Activated CD4-positive, alpha-beta T cell treated with anti-CD3 and anti-CD28 coated beads, Interleukin-2, Interleukin-6, amounts not matched to agents 100 ng/mL and 50 ng/mL, durations not matched to agents 16 hours and 8 hours (primary cell): ENCODE data around the gene LRRC7.
"Not testable (repeated sequence)": the region's sequence is repeated elsewhere in the genome, so short reads cannot be mapped to it uniquely, and the experiment has no call there.

Source experiments
- DNase-seq: peaks from one replicate; pipeline ENCODE4 v3.0.0-alpha.2; 2020

Gene LRRC7

DNA sequence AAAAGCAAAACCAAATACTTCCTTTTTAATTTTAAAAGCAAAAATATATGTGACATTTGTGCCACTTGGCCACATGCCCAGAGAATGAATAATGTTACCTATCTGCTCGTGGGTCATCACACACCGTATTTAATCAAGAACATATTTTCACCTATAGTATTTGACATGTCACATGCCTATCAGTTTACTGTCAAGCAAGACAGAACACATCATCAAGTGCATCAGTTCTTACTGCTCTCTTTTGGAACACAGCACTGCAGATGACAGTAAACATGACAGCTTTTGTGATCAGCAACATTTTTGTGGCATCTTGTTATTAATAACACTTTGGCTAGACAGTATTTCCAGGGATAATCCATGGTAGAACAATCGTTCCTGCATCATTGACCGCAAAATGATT lies 134.4 kb downstream of the LRRC7 start:
- DNase-seq: no peak

DNA sequence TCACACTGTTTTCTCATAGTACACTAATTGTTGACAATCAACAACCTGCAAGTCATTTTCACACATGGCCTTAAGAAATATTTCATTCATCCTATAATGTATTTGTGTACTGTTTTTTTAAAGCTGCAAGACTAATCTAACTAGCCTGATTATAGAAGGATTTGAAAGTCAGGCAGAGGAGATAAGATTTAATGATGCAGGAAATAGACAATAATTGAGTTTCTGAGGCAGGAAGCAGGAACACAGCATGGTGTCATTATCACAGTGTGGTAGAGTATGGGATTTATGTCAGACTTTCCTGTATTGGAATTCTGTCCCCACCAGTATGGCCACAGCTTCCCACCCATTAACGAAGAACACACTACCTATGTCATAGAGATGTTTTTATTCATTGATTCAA lies 138.8 kb downstream of the LRRC7 start:
- no peak for DNase-seq

DNA sequence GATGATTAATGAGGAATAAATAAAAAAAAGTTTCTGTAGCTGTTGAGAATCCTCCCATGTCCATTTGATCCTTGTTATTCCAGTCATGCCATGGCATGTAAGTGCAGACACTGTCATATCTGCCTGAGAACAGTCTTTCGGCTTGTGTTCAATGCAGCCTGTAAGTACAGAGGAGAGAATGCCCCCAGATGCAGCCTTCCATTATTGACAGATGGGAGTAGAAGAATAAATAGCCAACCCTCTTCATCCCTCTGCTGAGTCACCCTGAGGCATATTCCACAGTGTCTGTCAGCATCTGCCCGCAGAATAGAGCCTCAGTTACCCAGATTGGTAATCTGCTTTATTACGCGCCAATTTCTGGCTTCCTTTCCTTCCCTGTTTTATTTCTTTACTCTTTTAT lies 139.4 kb downstream of the LRRC7 start:
- no peak for DNase-seq

DNA sequence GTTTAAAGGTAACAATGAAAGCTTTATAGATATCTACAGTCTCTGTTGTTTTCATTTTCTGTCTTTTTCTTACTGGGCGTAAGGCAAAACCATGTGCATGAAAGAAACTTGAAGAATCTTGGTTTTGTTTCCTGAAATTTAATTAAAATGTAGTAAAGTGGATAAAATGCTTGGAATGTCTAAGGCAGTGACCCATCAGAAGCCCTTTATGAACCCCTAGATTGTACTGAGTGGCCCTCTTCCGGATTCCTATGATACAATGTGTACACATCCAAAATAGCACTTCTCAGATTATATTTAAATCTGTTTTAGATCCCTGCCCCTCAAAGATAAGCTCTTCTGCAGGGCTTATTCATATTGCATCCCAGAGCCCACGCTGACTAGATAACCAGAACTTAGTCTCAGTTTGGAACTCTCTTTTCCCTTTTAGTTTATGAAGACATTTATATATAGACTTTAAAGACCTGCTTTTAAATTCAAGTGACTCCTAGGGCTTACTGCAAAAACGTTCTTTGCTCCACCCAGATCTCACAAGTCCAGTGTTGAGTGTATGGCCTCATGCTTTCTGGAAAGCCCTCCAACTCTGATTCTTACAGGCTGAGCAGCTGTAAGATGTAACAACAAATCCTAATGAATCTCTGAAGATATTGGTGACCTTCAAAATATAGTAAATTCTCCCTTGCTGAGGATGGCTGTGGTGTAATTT lies 142.9 kb downstream of the LRRC7 start:
- DNase-seq: no peak

DNA sequence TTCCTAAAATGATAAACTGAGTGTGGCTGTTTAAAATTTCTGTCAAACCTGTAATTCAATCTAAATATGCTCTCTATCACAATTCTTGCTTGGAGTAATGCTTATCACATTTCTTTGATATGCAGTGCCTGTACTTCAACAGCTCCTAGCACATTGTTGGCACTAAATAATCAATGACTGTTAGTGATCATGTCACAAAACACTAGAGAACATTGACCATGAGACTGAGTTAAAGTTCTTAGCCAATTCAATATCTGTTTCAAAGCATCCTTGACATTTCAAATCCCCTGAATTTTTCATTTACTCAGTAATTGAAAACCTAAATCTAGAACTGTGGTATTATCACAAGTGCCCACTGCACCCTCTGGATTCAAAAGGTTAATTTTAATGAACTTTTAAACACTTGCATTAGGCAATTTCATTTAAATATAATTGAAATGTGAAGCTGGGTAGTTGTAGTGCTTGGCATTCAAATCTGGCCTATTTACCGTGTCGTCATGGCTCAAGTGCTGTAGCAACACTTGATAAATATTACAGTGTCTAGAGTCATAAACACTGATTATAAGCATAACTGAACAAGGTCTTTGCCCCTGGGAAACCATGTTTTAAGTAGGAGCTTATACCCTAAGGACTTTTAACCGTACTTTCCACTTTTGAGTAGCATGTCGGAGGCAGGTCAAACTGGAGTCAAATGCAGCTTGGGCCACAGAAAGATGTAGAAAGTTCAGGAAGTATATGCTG lies 143.6 kb downstream of the LRRC7 start:
- DNase-seq: no peak

DNA sequence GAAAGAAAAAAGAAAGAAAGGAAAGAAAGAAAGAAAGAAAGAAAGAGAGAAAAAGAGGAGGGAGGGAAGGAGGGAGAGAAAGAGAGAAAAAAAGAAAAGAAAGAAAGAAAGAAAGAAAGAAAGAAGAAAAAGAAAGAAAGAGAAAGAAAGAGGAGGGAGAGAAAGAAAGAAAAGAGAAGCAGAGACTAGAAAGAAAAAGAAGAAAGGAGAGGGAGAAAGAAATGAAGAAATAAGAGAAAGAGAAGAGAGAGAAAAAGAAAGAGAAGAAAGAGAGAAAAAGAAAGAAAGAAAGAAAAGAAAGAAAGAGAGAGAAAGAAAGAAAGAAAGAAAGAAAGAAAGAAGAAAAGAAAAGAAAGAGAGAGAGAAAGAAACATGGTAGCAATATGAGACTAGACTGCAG lies 150.1 kb downstream of the LRRC7 start:
- not testable (repeated sequence) for DNase-seq

DNA sequence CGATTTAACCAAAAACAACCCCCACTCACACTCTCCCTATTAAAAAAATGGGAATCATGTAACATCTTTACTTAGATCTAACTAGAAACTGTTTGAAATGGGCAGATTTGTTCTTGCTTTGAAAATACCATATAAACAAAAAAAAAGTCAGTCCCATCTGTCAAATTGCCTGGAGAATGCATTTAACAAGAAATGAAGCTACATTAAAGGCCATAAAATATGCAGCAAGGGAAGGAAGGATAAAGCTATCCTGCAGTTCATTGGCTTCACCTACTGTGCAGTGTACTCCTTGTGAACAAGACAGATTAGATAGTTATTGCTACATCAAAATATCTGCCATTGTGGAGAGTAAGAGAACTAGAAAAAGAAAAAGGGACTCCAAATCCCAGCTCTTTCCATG lies 160.5 kb downstream of the LRRC7 start:
- no peak for DNase-seq

DNA sequence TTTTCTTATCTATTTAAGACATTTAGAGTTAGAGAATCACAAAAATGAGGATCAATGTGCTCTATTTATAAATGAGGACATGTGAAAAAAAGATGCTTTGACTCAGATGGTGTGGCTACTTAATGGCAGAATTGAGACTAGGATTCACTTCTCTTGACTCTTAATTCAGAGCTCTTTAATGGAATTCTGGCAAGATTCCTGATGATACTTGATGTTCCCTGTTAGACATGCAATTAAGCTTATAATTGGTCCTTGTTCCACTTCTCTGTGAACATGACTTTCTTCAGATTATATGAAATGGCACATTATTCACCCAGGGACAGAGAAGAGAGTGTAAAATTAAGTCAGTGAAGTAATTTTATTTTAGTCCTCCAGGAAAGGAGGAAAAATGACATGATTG lies 165.3 kb downstream of the LRRC7 start:
- no peak for DNase-seq

DNA sequence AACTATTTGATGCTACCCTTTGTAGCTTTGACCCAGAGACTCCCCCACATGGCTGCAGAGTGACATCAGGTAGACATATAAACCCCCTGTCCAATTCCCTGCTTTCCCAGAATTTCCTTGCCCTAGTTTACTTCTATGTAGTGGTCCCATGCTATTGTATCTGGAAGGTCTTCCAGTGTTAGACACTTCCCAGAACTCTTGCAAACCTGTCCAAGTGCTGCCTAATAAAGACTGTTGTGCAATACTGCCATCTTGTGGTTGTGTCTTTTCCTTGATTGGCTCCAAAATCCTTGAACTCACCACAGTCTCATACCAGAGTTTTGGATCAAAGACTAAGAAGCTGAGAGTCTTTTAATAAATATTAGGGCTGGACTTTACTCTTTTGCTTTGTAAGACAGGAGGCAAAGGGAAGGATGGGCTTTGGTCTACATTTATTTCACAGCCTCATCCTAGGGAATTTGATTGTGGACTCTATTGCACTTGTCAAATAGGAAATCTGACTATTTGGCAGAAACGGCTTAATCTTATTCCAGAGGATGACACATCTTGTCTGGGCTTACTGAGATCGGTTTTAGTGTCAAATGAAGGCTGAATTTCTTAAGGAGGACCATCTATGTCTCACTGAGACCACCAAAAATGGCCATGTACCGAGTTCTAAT lies 169.9 kb downstream of the LRRC7 start:
- peak; percentile 51 for DNase-seq

DNA sequence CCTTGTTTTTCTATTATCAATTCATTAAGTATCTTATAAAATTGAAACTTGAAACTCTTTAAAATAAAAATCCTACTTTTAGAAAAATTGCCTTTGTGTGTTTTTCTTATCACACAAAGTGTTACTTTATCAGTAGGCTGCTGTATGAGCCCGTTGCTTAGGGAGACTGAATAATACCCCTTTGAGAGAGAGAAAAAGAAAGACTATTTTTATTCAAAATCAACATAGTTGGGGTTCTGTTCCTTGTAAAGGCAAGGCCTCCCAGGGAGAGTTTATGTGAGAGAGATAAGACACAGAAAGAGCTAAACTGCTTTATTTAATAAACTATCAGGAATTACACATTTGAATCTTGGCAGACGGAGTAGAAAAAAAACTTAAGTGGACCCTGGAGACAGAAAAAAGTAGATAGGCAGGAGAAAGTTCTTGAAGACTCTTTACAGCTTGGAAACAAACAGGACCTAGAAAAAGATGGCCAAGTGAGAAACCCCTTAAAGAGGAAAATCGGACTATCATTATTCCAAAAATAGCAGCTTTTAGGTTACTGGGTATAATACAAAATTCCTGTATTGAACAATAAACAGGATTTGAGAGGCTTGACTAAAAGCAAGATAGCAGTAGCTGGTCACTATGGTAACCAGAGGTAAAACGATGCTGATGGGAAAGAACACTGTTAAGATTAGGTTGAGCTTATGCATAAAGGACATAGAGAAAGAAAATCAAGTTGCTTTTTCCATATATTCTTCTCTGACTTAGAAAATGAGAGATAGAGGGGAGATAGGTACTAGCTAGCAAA lies 170.9 kb downstream of the LRRC7 start:
- DNase-seq: no peak

DNA sequence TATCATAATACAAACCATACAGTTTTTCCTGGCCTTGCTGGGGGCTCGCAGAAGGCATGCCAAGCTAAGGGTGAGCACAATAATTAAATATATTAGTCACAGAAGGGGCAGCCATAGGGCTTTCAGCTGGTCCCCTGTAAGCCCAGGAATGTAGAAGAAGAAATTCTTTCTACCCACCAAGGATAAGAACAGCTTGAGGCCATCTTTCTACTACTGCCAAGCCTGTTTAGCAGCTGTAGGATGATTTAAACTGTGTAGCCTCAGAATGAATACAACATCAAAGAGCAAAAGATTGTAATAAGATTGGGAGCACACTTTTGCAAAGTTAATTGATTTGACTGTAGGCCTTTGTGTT lies 171.5 kb downstream of the LRRC7 start:
- DNase-seq: no peak

DNA sequence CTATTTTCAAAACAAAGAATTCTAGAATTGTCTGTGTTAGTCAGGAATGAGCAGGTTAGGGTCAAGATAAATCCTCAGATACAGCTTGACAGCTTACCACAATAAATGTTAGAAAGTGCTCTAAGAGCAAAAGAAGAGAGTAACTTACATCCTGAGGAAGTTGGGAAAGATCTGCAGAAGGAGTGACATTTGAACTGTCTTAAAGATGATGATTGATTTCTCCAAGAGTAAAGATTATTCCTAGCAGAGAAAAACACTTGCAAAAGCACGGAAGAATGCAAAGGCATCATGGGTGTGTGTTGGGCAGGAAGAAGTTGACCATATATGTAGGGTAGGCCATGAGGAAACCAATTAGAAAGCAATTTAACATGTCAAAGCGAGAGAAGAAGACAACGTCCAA lies 175.4 kb downstream of the LRRC7 start:
- no peak for DNase-seq

DNA sequence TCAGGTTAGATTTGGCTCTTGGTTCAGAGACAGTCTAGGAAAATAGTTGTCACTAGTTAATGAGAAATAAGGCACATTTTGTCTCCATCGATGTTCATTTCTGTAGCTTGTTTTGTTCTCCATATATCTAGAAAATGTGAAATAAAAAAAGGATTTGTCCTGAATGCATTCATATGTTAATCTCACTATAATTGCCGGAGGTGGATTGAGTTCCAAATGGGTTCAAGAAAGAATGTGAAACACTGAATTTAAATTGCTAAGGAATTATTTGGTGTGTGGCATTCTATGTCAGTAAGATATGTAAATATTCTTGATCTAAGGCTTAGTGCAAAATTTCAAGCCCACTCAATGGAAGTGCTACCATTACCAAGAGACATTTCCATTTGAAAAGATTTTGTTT lies 176.7 kb downstream of the LRRC7 start:
- DNase-seq: no peak

DNA sequence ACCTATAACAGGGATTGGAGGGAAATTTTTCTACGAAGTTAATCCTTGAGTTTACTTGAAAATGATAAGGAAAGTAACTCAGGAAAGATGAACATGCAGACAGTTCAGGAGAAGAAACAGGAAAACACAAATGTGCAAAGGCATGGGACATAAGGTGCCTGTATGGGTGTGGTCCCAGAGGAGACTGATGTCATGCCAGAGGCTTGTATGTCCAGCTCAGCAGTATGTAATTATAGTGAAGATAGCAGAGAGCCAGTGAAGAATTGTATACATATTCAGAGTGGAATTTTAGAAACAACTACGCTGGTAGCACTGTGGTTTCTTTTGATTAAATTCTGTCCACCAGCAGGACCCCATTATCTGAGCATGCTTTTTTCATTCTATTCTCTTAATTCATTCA lies 179.5 kb downstream of the LRRC7 start:
- DNase-seq: no peak

DNA sequence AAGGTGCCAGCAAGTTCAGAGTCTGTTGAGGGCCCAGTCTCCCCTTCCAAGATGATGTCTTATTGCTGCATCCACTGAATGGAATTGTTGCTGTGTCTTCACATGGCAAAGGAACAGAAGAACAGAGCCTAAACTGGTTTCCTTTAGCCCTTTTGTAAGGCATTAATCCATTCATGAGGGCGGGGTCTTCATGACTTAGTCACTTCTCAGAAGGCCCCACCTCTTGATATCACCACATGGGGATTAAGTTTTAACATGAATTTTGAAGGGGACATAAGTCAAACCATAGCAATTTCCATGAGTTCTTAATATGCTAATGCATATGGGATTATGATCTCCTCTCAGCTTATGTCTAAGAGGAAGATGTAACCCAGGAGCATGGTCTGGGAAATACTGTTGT lies 182.9 kb downstream of the LRRC7 start:
- no peak for DNase-seq

DNA sequence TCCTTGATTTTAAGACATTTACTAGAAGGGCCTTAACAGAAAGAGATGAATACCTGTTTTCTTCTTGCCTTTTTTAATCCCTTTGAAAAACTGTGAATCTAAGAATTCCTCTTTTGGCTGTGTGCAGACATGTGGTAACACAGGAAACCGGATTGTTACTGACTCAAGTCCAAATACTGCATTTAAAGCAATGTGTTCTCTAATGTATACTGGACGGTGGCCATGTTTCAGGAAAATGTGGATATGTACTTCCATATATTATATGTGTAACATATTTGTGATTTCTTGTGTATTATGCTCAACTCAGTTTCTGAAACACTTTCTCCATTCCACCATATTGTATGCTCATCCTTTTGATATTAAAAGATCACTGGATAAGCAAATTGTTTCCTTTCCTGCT lies 185.1 kb downstream of the LRRC7 start:
- no peak for DNase-seq

DNA sequence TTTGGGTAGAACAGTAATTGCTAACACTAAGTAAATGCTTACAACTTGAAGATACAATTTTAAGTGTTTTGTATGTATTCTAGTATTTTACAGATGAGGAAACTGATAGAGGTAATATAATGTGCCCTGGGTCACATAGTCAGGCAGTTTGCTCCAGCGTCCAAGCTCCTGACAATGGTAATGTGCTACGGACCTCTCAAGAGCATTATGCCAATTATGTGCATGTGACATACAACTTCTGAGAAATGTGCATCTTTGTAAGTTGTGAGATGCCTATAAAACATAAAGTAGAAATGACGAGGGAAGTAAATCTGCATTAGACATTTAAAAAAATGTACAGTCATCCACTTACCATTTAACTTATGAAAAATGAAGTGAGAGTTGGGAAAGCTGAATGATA lies 186.8 kb downstream of the LRRC7 start:
- DNase-seq: no peak

DNA sequence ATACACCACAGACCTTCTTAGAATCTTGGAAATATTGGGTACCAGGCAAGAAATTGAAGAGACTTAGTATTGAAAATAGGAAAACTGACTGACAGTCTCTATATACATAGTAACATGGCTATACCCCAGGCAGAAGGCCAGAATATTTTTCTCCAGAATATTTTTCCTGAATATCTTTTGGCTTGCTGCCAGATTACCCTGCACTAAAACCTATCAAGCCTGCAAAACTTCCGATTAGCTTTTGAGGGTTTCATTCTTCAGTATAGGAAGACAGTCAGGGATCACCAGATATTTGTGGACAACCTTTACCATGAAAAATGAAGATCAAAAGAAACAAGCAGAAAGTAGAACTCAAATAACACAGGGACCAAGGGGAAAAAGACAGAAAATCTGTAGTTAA lies 187.9 kb downstream of the LRRC7 start:
- no peak for DNase-seq

DNA sequence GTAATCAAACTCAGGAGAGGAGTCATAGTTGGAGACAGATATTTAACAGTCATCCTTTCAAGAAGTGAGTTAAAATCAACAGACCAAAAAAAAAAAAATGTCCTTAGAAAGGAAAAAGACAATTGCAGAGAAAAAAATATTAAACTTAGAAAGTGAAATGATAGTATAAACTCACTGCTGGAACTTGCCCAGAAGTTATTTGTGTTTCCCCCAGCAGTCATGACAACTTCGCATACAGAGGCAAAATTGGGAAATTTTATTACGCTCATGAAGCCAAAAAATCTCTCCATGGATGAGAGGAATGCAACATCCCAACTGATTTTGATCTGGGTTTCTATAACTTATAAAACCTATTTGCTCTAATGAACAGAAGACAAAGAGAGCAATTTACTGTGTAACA lies 198.2 kb downstream of the LRRC7 start:
- no peak for DNase-seq

DNA sequence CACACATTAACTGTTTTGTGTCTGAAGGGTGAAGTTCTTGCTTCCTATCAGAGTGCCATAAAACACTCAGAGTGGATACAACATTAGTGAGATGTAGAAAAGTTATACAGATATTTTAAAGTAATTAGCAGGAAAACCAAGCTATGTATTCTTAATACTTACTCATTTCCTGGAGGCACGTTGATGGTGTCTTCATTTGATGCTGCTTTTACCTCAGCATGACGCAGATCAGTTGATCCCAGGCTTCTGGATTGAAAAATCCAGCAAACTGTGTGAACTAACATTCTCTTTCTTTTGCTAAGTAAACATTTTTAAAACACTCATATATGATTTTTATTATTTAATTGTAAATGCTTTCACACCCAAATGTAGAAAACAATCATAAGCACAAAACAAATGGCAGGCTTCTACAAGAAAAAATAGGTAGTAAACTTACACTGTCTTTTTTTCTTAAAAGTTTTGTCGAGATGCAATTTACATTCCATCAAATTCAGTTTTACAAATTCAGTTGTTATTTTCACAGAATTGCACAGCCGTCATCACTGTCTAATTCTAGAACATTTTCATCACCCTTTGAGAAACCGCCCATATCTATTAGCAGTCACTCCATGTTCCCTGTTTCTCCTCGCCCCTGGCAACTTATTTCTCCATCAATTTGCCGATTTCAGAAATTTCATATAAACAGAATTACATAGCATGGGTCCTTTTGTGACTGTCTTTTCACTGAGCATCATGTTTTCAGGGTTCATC lies 198.9 kb downstream of the LRRC7 start:
- no peak for DNase-seq

DNA sequence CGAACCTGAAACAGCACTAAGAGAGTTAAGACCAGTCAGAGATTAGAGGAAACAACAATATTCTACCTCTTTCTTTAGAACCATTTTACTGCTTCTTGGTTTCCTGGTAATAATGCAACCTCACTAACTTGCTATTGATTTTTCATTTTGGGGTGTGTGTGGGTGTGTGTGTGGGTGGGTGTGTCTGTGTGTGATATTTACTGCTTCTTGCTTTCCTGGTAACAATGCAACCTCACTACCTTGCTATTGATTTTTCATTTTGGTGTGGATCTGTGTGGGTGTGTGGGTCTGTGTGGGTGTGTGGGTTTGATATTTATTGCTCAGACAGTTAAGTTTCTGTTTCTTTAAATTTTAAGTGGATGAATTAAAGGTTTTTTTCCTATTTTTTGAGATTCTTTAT lies 208.8 kb downstream of the LRRC7 start:
- DNase-seq: no peak

DNA sequence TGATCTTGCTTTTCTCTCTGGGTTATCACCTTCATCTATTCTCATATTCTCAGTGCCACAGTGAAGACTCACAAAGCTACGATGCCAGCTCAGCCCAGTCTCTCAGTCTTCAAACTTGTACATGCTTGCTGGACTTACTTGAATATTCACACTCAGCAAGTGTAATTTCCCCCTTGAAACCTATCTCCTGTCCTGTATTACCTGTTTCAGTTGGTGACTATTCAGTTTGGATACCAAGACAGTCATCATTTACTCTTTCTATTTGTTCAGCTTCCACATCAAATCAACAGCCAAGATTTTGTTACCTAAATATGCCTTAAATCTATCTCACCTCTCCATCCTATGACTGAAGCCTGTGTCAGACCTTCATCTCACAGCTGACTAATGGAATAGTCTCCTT lies 209.7 kb downstream of the LRRC7 start:
- no peak for DNase-seq

DNA sequence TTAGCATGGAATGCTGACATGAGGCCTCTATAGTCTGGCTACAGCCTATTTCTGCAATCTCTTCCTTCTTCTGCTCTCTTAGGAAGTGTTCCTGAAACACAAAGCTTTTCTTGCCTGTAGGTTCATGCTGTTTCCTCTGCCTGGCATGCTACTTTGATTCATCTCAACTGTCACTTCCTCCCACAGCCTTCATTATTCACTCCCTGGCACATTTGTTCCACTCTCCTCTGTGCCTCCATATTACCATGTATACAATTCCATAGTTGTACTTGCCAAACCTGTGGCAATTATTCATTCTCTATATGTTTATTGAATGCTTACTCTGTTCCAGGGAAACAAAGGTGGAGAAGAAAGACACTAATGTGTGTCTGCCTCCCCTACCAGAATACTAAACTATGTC lies 210.2 kb downstream of the LRRC7 start:
- no peak for DNase-seq
